ENCODE data around the gene ARHGDIG. TPM values are rescaled to one million over a fixed set of nuclear protein-coding genes. Genes with fewer than 3 reads are reported as not detected.
"Not testable (repeated sequence)": the region's sequence is repeated elsewhere in the genome, so short reads cannot be mapped to it uniquely, and the experiment has no call there.

ARHGDIG gene
- 1 to 10 TPM; 2.4 to 6.5 TPM for total RNA-seq
- long read RNA-seq, partial matches to known transcripts, result 0 of 1 reads
- long read RNA-seq, other reads (novel, unspliced or antisense), result 0 of 1 reads

- intact Hi-C loops (cut with DNase I, micrococcal nuclease), result no loop called here
- ATAC-seq (peak; percentile 19), DNase-seq (no peak)
These were observed at the start of gene ARHGDIG for GRCh38 chr16:280552-280951. ARHGDIG (plus strand) TSS chr16:280591; CDS start chr16:280681, 90 bp downstream.

GRCh38 chr16:230949-231348, 49.4 kb upstream of the ARHGDIG start:
- no peak for DNase-seq
- intact Hi-C loops (cut with DNase I, micrococcal nuclease), result no loop called here
- ATAC-seq, result no peak

- ATAC-seq (peak; percentile 92), DNase-seq (peak; percentile 93 to 97)
- intact Hi-C loops (cut with DNase I, micrococcal nuclease), result no loop called here
These were observed 45.7 kb upstream of the ARHGDIG start, which contains the start of gene FAM234A for GRCh38 chr16:234468-235305. FAM234A (plus strand) TSS chr16:234821; CDS start chr16:254414, 19,593 bp downstream.

- DNase-seq, result no peak
- intact Hi-C loops (cut with DNase I, micrococcal nuclease), result no loop called here
- no peak for ATAC-seq
These were observed 40.5 kb upstream of the ARHGDIG start for GRCh38 chr16:239948-240277.

GRCh38 chr16:240559-240958, 39.8 kb upstream of the ARHGDIG start:
- intact Hi-C loops (cut with DNase I, micrococcal nuclease), result no loop called here
- no peak for DNase-seq
- no peak for ATAC-seq

GRCh38 chr16:242281-242680, 38.1 kb upstream of the ARHGDIG start:
- intact Hi-C loops (cut with DNase I, micrococcal nuclease), result no loop called here
- DNase-seq, result no peak
- no peak for ATAC-seq

- ATAC-seq (no peak), DNase-seq (no peak)
- intact Hi-C loops (cut with DNase I, micrococcal nuclease), result no loop called here
These were observed 37.0 kb upstream of the ARHGDIG start for GRCh38 chr16:243348-243747.

- intact Hi-C loops (cut with DNase I, micrococcal nuclease), result no loop called here
- no peak for ATAC-seq
- DNase-seq, result no peak
These were observed 35.3 kb upstream of the ARHGDIG start for GRCh38 chr16:245105-245504.

GRCh38 chr16:247027-247426, 33.4 kb upstream of the ARHGDIG start:
- no peak for DNase-seq

GRCh38 chr16:249431-249830, 31.0 kb upstream of the ARHGDIG start:
- intact Hi-C loops (cut with DNase I, micrococcal nuclease), result no loop called here
- DNase-seq (no peak), ATAC-seq (no peak)

More at GRCh38 chr16:247027-247426, 33.4 kb upstream of the ARHGDIG start:
- intact Hi-C loops (cut with DNase I, micrococcal nuclease), result no loop called here
- no peak for ATAC-seq

- ATAC-seq, result peak; percentile 85
These were observed 27.7 kb upstream of the ARHGDIG start for GRCh38 chr16:252366-253337.

GRCh38 chr16:253833-254232, 26.6 kb upstream of the ARHGDIG start:
- intact Hi-C loops (cut with DNase I, micrococcal nuclease), result no loop called here
- DNase-seq, result peak in 1 of 2 donors; percentile 57
- peak; percentile 76 for ATAC-seq

More at GRCh38 chr16:252366-253337, 27.7 kb upstream of the ARHGDIG start:
- peak; percentile 59 to 69 for DNase-seq
- intact Hi-C loops (cut with DNase I, micrococcal nuclease), result no loop called here

- no peak for ATAC-seq
- intact Hi-C loops (cut with DNase I, micrococcal nuclease), result no loop called here
These were observed 25.9 kb upstream of the ARHGDIG start for GRCh38 chr16:254461-254860.

GRCh38 chr16:255183-255582, 25.2 kb upstream of the ARHGDIG start:
- no peak for ATAC-seq
- intact Hi-C loops (cut with DNase I, micrococcal nuclease), result no loop called here
- no peak for DNase-seq

More at GRCh38 chr16:254461-254860, 25.9 kb upstream of the ARHGDIG start:
- no peak for DNase-seq

GRCh38 chr16:258091-258490, 22.3 kb upstream of the ARHGDIG start:
- ATAC-seq, result not testable (repeated sequence)

GRCh38 chr16:259226-259625, 21.2 kb upstream of the ARHGDIG start:
- ATAC-seq, result no peak
- no peak for DNase-seq

More at GRCh38 chr16:258091-258490, 22.3 kb upstream of the ARHGDIG start:
- DNase-seq; intact Hi-C loops (cut with DNase I, micrococcal nuclease): not testable (repeated sequence)

GRCh38 chr16:259814-260253, 20.6 kb upstream of the ARHGDIG start:
- DNase-seq (no peak), ATAC-seq (no peak)
- intact Hi-C loops (cut with DNase I, micrococcal nuclease), result no loop called here

More at GRCh38 chr16:259226-259625, 21.2 kb upstream of the ARHGDIG start:
- intact Hi-C loops (cut with DNase I, micrococcal nuclease), result no loop called here

GRCh38 chr16:260326-260725, 20.1 kb upstream of the ARHGDIG start:
- ATAC-seq, result no peak
- intact Hi-C loops (cut with DNase I, micrococcal nuclease), result no loop called here
- DNase-seq, result no peak

GRCh38 chr16:261031-261691, 19.2 kb upstream of the ARHGDIG start:
- DNase-seq (no peak), ATAC-seq (no peak)
- intact Hi-C loops (cut with DNase I, micrococcal nuclease), result no loop called here
